ENCODE results near the gene FETUB. TPM values are rescaled to one million over a fixed set of nuclear protein-coding genes. Genes with fewer than 3 reads are reported as not detected.

FETUB gene
- total RNA-seq, 6 experiments from 2014 or later, result 4.4 to 195 (median 47.9) TPM

DNA sequence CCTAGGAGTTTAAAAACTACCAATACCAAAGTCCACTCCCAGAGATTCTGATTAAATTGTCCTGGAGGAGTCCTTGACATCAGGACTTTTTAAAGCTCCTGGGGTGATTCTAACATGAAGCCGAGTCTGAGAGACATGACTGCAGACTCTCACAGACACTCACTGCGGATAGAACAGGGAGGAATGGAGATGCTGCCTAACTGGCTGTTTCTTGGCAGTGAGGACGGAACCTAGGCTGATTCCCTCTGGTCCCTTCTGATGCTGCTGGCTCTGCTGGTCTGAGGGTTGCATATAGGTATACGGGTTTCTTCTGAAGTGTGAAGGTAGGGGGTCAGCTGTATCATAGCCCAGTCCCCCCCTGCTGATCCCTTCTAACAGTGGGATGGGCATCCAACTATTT lies 24.3 kb downstream of the FETUB start:
- WGBS (ENCODE audit: insufficient coverage, low coverage, low lambda C conversion rate, missing lambda C conversion rate), result 18% methylated on average over 1 of the region's 4 CpGs
- no peak for DNase-seq
- peak in 3 of 4 donors; percentile 3 to 25 (median 19) for ATAC-seq

GRCh38 chr3:186665625-186666188 lies 25.5 kb downstream of the FETUB start, which contains the start of gene HRG:
HRG (plus strand) TSS chr3:186666014; CDS start chr3:186666032, 18 bp downstream.
- Histone ChIP-seq H3K9me3 (no peaks in the 10 kb centered on the region), H3K27ac (peak within 1 kb of the TSS; percentile 84 to 89 (median 88)), H3K27me3 (no peaks in the 10 kb centered on the region), H3K4me1 (peaks cover 0 to 29% (median 8%) of the 10 kb centered on the region in 4 donors), H3K36me3 (peaks cover 0 to 17% (median 4%) of the 10 kb centered on the region in 4 donors), H3K4me3 (peak within 1 kb of the TSS; percentile 38 to 68 (median 51))
- ATAC-seq, result peak; percentile 77 to 90 (median 82)
- DNase-seq, result peak in 1 of 3 donors; percentile 60
- intact Hi-C loops (cut with DNase I), result no loop called here
- TF ChIP-seq POLR2A (IDR thresholded peaks at IDR 0.05) (peak; percentile 48), CTCF (IDR thresholded peaks at IDR 0.05) (no peak)
- WGBS (ENCODE audit: insufficient coverage, low coverage, low lambda C conversion rate, missing lambda C conversion rate), result 38% methylated on average over 8 of the region's 8 CpGs

More for the DNA sequence above, 24.3 kb downstream of the FETUB start:
- H3K27me3 ChIP-seq, result no peaks in the 10 kb centered on the region
- no peak overlapping the region for H3K4me3 ChIP-seq
- H3K27ac ChIP-seq, result peak overlapping the region in 2 of 3 donors; percentile 56 to 89
- TF ChIP-seq POLR2A (IDR thresholded peaks at IDR 0.05) (no peak), CTCF (IDR thresholded peaks at IDR 0.05) (no peak)
- peaks cover 0 to 28% (median 8%) of the 10 kb centered on the region in 4 donors for H3K4me1 ChIP-seq
- intact Hi-C loops (cut with DNase I), result no loop called here
- no peaks in the 10 kb centered on the region for H3K9me3 ChIP-seq
- peaks cover 0 to 6% (median 0%) of the 10 kb centered on the region in 4 donors for H3K36me3 ChIP-seq

DNA sequence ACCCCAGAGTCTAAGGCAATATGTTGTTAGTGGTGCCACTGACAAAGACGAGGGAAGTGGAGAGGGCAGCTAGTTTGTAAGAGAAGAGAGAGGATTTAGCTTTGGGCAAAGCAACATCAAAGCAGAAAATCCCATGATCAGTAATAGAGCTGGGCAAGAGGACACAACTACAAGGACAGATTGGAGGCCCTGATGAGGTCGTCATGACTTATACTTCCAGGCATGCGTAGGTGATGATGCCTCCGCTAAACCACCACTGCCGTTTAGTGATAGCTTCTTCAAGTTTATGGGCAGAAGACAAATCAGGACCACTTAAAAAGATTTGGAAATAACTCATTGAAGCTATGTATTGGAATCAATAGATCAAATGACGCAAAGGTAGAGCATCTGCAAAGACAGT lies 28.2 kb downstream of the FETUB start:
- WGBS (ENCODE audit: insufficient coverage, low coverage, low lambda C conversion rate, missing lambda C conversion rate), result 44% methylated on average over 6 of the region's 6 CpGs
- H3K4me1 ChIP-seq, result peaks cover 0 to 29% (median 8%) of the 10 kb centered on the region in 4 donors
- peak in 1 of 4 donors; percentile 2 for ATAC-seq

GRCh38 chr3:186669378-186670084 lies 29.3 kb downstream of the FETUB start:
- Histone ChIP-seq H3K9me3 (no peaks in the 10 kb centered on the region), H3K4me1 (peaks cover 0 to 27% (median 5%) of the 10 kb centered on the region in 4 donors), H3K27me3 (no peaks in the 10 kb centered on the region), H3K36me3 (peaks cover 0 to 55% (median 23%) of the 10 kb centered on the region in 4 donors), H3K4me3 (no peak overlapping the region), H3K27ac (no peak overlapping the region)
- intact Hi-C loops (cut with DNase I), result no loop called here
- ATAC-seq (no peak), DNase-seq (no peak)
- TF ChIP-seq CTCF (IDR thresholded peaks at IDR 0.05), result no peak
- no peak for TF ChIP-seq POLR2A (IDR thresholded peaks at IDR 0.05)
- 67% methylated on average over 2 of the region's 2 CpGs for WGBS (ENCODE audit: insufficient coverage, low coverage, low lambda C conversion rate, missing lambda C conversion rate)

More for the DNA sequence above, 28.2 kb downstream of the FETUB start:
- Histone ChIP-seq H3K4me3 (peak overlapping the region in 2 of 3 donors; percentile 51 to 68), H3K36me3 (peaks cover 0 to 44% (median 18%) of the 10 kb centered on the region in 4 donors), H3K27ac (peak overlapping the region in 2 of 3 donors; percentile 88 to 89), H3K27me3 (no peaks in the 10 kb centered on the region), H3K9me3 (no peaks in the 10 kb centered on the region)
- no peak for DNase-seq
- no peak for TF ChIP-seq POLR2A (IDR thresholded peaks at IDR 0.05)
- no peak for TF ChIP-seq CTCF (IDR thresholded peaks at IDR 0.05)
- intact Hi-C loops (cut with DNase I), result no loop called here
